ENCODE results near the gene DYNC1H1. TPM values are rescaled to one million over a fixed set of nuclear protein-coding genes. Genes with fewer than 3 reads are reported as not detected.

DYNC1H1 gene
- total RNA-seq, 1 donor from 2014 or later: 485 TPM

DNA sequence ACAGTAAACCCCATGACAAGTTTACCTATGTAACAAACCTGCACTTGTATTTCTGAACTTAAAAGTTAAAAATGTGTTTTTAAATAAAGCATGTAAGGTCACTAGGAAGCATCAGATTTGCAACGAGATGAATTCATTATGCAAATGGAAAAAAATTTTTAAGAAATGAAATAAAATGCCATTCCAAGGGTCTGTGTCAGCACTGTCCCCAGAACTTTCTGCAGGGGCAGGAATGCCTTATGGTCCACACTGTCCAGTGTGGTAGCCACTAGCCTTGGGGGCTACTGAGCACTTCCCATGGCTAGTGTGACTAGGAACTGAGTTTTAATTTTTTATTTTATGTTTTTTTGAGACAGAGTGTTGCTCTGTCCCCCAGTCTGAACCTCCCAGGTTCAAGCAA, 73.3 kb downstream of the DYNC1H1 start:
- DNase-seq (ENCODE audit: low spot score): no peak

DNA sequence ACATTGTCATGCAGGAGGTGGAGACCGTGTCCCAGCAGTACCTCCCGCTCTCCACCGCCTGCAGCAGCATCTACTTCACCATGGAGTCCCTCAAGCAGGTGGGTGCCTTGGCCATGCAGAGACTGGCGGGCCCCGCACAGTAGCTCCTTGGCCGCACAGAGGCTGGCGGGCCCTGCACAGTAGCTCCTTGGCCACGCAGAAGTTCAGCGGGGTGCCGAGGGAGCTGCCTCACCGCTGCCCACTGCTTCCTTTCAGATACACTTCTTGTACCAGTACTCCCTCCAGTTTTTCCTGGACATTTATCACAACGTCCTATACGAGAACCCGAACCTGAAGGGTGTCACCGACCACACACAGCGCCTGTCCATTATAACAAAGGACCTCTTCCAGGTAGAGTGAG, 74.8 kb downstream of the DYNC1H1 start:
- no peak for DNase-seq (ENCODE audit: low spot score)

DNA sequence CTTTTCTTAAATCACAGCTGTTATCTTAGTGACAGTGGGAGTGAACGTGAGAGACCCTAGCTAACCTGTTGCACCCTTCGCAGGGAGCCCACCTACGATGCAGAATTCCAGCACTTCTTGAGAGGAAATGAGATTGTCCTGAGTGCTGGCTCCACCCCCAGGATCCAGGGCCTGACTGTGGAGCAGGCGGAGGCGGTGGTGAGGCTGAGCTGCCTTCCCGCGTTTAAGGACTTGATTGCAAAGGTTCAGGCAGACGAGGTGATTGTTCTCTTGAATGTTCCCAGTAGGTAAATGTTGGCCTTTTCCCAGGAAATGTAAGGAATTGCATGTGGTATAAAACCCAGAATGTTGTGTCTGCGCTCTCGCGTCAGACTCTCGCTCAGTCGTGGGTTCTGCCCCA, 75.8 kb downstream of the DYNC1H1 start:
- DNase-seq (ENCODE audit: low spot score): no peak

DNA sequence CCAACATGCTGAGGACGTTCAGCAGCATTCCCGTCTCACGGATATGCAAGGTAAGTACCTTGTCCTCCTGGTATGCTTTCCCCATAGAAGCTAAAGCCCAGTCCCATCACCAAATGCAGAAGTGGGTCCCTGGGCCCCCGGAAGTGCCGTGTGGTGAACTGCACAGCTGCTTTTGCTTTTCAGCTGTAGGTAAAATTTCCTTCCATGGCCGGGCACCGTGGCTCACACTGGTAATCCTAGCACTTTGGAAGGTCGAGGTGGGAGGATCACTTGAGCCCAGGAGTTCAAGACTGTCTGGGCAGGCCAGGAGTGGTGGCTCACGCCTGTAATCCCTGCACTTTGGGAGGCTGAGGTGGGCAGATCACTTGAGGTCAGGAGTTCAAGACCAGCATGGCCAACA, 78.3 kb downstream of the DYNC1H1 start:
- DNase-seq (ENCODE audit: low spot score): no peak

DNA sequence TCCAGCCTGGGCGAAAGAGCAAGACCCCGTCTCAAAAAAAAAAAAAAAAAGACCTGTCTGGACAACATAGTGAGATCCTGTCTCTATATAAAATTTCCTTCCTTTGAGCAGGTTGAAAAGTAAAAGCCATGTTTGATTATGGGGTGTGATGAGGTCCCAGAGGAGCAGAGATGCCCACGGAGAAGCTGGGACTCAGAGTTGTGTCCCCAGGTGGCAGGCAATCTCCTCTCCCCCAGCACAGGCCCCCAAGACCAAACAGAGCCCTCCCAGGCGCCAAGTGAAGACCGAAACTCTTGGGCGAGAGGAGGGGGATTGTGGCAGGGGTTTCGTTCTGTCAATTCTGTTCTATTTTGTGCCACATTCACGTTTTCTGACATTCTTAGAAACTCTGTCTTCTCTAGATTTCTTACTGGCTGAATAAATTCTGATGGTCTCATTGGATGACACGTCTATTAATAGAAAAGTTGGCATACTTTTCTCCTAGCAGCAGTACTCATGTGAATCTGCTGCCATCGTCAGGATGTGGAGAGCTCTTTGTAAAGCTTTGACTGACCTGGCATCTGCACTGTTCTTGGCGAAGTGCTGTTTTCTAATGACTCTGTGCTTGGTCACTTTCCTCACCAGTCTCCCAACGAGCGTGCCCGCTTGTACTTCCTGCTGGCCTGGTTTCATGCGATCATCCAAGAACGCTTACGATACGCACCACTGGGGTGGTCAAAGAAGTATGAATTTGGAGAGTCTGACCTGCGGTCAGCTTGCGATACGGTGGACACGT, 79.1 kb downstream of the DYNC1H1 start:
- DNase-seq (ENCODE audit: low spot score): no peak

DNA sequence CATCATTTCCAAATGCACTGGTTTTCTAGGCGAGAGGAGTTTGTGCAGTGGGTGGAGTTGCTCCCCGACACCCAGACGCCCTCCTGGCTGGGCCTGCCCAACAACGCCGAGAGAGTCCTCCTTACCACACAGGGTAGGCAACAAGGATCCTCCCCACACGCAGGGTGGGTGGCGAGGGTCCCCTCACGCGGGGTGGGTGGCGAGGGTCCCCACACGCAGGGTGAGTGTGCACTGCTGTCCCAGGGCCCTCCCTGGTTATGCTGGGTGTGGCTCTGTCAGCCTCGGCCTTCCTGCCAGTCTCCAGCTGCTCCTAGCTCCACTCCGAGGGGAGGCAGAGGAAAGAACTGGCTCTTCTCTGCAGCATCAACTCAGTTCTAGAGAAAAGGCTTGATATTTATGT, 80.2 kb downstream of the DYNC1H1 start:
- no peak for DNase-seq (ENCODE audit: low spot score)

DNA sequence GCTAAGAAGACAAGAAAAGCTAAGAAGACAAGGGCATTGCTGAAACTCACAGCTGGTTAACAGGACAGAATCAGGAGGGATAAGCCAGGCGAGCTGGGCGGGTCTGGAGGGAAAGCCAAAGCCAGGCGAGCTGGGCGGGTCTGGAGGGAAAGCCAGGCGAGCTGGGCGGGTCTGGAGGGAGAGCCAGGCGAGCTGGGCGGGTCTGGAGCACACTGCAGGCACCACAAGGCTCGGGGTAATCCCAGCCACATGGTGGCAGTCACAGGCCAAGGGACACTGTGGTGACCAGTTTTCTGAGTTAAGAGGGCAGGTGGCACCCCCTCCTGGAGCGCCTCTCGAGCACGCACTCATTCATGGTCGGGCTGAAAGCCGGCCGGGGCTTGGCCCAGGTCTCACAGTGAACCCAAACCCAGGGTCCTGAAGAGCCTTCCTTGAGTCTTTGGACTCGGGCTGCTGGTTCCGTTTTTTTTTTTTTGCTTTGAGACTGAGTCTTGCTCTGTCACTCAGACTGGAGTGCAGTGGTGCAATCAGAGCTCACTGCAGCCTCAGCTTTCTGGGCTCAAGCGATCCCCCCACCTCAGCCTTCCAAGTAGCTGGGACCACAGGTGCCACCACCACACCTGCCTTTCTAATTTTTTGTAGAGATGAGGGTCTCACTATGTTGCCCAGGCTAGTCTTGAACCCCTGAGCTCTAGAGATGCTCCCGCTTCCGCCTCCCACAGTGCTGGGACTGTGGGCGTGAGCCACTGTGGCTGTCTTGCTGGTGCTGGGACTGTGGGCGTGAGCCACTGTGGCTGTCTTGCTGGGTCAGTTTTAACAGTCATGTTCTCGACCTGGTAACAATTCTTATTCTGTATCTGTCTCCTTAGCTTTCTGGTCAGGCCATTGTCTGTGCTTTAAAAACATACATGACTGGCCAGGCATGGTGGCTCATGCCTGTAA, 82.2 kb downstream of the DYNC1H1 start:
- DNase-seq (ENCODE audit: low spot score): peak; percentile 81

DNA sequence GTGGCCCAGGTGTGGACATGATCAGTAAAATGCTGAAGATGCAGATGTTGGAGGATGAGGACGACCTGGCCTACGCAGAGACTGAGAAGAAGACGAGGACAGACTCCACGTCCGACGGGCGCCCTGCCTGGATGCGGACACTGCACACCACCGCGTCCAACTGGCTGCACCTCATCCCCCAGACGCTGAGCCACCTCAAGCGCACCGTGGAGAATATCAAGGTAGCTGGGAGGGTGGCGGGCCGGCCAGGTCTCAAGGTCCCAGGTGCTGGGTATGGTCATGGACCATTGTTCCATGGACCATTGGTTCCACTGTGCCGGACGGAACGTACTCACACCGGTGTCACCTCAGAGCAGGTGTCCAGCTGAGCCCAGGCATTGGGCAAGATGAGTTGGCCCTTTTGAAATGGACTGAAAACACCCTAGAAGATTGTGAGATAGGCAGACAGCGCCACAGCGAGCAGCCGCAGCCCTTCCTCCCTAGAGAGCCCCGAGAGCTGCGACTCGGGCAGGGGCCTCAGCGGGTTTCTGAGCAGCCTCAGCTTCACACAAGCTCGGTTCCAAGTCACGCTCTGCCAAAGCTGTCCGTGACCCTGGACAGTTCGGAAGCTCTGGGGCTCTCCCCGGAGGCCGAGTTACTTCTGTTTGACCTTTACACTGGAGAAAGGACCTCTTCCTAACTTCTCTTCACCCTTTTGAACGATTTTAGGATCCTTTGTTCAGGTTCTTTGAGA, 83.6 kb downstream of the DYNC1H1 start:
- DNase-seq (ENCODE audit: low spot score): no peak

DNA sequence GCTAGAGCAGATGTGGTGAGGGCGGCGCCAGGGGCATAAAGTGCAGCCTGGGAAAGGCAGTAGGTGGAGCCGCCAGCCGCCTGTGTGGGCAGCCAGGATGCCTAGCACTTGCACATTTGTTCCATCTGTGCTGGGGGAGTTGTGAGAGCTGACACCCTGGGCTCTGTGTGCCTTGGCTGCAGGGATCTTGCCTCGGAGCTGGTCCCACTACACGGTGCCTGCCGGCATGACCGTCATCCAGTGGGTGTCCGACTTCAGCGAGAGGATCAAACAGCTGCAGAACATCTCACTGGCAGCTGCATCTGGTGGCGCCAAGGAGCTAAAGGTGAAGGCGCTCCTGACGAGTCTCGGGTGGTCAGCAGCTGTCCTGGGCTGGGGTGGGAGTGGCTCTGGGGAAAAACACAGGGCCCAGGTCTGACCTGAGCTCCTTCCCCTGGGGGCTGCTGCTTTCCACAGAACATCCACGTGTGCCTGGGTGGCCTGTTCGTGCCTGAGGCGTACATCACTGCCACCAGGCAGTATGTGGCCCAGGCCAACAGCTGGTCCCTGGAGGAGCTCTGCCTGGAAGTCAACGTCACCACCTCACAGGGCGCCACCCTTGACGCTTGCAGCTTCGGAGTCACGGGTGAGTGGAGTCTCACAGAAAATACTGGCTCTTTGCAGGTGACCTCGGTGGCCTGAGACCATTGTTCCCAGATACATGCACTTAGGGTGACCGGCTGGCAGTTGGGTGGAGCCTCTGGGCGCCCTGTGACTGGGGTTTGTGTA, 85.1 kb downstream of the DYNC1H1 start:
- DNase-seq (ENCODE audit: low spot score): no peak

DNA sequence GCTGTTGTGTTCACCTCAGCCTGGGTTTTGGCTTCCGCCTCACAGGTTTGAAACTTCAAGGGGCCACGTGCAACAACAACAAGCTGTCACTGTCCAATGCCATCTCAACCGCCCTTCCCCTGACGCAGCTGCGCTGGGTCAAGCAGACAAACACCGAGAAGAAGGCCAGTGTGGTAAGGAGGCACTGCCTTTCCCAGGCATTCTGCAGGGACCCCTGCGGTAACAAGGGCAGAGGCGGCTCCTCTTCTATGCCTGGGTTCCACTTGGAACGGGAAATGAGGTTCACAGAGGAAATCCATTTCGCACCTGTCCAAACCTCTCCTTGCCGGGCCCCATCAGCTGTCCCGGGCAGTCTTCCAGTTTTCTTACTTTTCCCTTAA, 85.6 kb downstream of the DYNC1H1 start:
- no peak for DNase-seq (ENCODE audit: low spot score)

DNA sequence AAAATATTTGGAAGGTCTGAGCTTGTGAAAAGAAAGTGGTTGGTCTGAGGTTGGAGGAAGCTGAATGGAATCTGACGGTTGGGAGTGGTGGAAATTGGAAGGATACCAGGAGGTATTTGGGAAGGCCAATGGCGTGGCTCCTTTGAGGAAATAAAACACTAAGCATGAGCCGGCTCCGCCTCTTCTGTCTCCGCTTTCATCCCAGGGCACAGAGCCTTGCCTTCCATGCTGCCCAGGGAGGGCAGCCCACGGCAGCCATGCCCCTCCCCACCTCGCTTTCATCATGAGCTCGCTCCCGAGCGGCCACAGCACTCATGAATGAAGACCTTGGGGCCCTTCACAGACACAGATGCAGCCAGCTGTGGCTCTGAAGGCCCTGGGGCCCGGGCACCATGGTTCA, 86.3 kb downstream of the DYNC1H1 start:
- no peak for DNase-seq (ENCODE audit: low spot score)

DNA sequence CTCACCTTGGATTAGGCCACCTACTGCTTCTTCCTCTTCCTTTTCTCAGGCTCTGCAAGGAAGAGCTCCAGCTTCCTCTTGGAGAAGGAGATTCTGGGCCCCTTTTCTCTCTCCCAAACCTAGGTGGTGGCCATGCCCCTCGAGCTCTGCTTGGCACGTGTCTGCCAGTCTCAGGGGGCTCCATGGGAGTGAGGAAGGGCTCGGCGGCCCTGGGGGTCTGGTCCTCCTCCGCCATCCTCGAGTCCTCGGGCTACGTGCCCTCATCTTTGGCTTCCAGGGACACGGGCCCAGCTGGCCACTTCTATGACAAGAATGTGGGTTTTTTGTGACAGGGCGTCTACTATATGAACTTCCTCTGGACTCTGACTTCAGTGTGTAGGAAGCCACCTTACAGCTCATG, 88.1 kb downstream of the DYNC1H1 start:
- DNase-seq (ENCODE audit: low spot score): no peak

DNA sequence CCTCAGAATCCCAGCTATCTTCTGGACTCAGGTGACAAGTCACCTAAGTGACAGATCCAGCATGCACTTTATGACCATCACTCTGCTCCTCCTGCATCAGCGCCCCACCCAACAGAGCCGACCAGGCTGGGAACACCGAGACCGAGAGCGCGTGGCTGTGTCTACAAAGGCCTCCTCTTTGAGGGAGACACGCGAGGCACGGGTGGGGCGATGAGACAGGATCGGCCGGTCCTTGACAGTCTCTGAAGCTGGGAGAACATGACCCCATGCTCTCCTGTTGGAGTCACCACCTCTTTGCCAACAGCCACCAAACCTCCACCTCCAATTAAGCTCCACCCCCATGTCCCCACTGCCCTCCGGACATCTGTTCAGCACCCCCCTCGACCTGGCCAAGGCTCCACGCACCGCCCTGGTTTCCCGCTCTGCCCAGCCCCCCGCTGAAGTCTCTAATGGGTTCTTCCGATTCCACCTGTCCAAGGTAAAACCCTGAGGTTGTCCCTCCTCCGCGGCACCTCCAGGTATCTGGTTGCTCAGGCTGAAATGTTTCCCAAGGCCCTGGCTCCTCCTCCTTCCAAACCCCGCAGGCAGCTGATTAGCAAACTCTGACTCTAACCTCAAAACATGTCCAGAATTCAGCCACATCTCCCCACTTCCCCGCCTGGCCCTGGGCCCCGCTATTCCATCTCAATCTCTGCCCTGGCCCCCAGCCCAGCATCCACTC, 91.0 kb downstream of the DYNC1H1 start:
- no peak for DNase-seq (ENCODE audit: low spot score)

DNA sequence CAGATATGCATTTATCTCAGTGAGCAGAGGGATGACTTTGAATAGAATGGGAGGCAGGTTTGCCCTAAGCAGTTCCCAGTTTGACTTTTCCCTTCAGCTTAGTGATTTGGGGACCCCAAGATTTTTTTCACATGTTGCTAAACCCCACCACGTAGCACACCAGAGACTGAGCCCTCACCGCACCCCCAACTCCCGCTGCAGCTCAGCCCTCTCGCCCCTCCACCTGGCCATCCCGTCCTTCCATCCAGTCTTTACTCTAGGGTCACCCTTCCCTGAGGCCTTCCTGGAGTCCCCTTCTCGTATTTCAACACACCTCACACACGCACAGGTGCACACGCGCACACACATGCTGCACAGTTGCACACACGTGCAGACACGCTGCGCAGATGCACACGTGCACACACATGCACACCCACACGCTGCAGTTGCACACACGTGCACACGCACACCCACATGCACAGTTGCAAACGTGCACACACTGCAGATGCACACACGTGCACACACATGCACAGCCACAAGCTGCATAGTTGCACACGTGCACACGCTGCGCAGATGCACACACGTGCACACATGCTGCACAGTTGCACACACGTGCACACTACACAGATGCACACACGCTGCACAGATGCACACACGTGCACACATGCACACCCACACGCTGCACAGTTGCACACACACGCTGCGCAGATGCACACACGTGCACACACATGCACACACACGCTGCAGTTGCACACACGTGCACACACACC, 92.5 kb downstream of the DYNC1H1 start:
- no peak for DNase-seq (ENCODE audit: low spot score)

DNA sequence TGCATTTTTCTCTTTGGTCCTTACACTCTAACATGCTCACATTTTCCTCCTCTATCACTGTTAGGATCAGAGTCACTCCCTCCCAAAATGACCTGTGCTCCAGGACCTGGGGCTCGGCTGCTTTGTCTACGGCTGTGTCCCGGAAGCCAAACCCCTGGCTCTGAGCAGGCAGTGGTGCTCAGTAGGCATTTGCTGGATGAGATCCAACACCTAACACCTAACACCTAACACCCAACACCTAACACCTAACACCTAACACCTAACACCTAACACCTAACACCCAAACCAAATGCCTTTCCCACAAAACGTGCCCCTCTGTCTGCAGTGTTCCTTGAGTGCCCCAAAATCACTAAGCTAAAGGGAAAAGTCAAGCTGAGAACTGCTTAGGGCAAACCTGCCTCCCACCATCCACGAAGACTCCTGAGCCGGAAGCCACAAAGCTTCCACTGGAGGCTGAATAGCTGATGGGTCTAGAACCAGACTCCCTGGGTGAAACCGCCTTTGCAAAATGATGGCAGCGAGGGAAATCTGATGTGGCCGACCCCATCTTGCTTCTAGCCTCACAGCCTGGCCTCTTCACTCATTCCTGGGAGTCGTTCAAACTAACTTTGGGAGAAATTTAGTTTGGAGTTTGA, 93.2 kb downstream of the DYNC1H1 start:
- DNase-seq (ENCODE audit: low spot score): no peak

DNA sequence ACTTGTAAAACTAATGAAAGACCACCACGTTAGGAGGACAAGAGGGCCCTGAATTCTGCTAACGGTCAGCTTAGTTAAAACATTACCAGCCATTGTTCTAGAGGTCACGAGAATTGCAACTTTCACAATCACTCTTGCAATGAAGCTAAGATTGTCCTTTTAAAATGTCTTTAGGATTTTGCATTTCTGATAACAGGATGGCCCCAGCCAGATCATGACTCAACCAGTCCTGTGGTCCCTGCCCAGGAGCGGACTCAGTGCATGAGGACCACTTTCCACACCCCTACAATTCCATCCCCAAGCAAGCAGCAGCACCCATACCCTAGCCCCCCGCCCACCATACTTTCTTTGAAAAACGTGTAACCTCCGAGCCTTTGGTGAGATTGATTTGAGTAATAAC, 93.8 kb downstream of the DYNC1H1 start:
- no peak for DNase-seq (ENCODE audit: low spot score)

DNA sequence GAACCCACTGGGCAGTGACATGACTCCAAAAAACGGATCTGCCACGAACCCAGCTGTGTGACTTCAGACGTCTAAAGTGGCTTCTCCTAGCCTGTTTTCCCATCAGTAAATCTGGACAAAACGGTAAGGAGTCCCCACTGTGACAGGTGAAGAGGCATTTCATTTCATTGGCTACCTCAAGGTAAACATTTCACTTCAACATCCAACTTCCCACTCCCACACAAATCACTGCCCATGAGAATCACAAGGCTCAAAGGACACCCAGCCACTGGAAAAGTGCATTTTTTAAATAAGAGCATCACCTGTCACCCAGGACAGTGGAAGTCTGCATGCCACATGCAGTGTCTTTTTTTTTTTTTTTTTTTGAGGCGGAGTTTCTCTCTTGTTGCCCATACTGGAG, 94.6 kb downstream of the DYNC1H1 start:
- DNase-seq (ENCODE audit: low spot score): no peak

DNA sequence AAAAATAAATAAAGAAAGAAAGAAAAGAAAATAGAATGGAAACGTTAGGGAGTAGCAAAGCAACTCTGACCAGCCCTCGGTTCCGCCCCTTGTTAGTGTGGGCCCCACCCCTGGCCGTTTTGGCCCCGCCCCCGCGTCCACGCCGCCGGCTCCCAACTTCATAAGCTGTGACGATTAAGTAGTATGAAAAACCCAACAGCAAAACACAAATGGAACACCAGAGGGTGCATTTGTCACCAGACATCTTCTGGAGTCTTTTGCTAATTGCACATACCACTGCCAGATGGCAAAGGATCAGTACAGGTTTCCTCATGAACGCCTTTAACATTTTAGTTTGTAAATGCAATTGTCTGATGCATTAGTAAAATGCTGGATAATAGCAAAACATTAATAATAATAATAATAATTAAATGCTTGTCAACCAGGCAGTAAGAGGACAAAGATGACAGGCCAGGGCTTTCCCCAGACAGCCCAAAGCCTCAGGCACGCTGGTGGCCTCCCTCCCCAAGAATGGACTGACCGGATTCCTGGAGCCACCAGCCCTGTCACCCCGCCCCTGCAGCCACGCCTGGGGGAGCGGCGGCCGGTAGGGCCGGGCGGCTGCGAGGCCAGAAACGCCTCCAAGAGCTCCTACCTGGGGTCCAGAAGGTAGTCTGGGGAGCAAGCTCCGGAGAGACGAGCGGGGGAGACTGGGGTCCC, 98.9 kb downstream of the DYNC1H1 start:
- peak; percentile 90 for DNase-seq (ENCODE audit: low spot score)

DNA sequence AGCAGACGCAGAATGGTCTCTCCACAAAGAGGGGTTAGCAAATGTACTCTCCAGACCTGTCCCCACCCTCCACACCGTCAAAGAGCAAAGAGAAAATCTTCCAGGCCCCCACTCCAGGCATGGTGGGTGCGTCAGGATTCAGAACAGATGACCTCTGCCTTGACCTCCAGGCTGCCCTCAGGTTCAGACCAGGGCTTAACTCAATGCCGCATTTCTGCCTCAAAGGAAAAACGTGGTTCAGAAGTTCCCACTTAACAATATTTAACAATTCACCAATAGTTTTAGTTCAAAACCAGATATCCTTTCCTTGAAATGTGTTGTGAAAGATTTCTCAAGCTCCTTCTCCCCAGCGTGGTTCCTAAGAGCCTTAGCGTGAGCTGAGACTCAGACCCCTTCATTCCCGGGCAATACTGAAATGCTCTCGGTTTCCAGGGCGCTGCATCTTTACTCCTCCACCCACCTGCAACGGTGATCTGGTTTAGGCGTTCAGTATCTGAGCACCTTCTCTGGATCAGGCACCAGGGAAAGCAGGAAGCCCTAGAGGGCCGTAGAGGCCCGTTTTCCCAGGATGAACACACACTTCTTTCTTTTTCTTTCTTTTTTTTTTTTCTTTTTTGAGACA, 99.5 kb downstream of the DYNC1H1 start:
- no peak for DNase-seq (ENCODE audit: low spot score)

All from mucosa of gallbladder (tissue), 1 donor.